HG03378 (cell line): ENCODE results near the gene HMGN5.
A peak's percentile ranks its signal among the peaks of the same experiment; 100 is the strongest.

Experiments used
- ATAC-seq: cut with Tn5 transposase; IDR thresholded peaks from one replicate; pipeline ENCODE4 v1.9.1; 2021; ENCODE audit warnings: mild to moderate bottlenecking, moderate library complexity; ENCODE audit not compliant: unreplicated experiment

Gene HMGN5

DNA sequence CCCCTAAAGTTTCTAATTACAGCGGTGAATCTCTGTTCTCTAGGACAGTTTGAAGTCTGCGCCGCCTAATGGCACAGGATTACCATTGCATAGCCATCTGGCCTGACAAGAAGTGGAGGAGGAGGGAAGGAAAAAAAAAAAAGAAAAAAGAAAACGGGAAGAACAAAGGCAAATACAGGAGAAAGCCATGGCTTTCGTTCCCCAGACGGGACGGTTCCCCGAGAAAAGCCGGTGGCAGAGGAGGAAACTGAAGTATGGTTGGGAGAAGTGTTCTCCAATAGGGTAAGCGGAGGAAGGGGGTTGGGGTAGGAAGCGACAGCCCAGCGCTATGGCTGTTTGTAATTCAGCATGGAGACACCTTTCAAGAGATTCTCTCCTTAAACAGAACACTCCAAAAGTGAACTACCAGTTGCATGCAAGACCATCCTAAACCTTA lies 80.8 kb downstream of the HMGN5 start:
- ATAC-seq = peak; percentile 65

DNA sequence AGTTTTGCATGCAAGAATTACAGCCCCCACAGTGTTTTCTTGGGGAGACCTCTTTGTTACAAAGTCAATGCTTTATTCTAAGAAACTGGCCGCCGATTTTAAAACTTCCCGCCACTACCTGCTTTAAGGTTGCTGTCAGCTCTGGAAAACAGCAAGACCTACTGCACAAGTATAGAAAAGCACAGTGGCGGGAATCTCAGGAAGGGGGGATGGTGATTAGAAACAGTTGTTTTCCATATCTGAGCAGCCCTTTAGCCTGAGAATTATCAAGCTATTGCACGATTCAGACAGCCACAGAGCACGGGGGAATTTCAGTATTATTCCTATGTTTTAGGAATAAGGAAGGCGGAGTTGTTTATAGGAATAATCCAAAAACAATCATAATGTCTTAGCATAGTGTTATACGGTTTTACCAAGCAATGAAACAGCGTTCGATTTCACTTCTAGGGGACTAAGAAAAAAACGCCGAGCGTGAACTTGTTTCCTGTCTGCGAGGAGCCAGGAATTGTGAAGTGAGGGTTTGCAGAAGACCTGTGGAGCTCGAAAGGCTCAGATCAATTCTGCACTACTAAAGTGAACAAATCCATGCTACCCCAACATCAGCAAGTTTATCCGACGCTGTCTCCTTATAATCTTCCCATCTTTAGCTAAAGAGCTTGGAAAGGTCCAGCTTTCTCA lies 81.3 kb downstream of the HMGN5 start:
- ATAC-seq = peak; percentile 30

DNA sequence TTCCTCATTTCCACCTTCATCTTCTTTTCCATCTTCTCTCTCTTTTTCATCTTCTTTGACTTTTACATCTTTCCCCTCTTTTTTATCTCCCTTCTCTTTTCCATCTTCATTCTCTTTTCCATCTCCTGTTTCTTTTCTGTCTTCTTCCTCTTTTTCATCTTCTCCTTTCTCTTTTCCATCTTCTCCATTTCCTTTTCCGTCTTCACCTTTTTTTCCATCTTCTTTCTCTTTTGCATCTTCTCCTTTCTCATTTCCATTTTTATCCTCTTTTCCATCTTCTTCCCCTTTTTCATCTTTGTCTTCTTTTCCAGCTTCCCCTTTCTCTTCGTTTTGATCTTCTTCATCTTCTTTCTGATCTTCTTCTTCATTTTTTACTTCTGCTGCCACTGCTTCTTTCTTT lies 87.0 kb downstream of the HMGN5 start:
- no peak for ATAC-seq

DNA sequence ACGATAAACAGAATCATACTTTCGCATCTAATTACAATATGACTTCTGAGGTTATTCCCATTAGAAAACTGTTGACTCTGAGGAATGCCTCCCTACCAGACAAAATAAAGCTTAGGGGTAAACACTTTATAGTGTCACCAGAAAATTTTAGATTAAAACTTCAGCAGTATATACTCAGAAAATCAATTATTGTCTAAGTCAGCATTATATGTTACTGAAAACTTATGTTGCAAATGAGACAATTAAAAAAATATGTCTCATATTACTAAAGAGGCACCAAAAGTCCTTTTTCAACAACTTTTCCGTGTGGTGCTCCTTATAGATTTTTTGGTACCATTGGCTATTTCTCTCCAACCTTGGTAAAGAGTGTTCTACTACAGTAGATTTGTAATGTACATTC lies 91.4 kb downstream of the HMGN5 start:
- no peak for ATAC-seq

DNA sequence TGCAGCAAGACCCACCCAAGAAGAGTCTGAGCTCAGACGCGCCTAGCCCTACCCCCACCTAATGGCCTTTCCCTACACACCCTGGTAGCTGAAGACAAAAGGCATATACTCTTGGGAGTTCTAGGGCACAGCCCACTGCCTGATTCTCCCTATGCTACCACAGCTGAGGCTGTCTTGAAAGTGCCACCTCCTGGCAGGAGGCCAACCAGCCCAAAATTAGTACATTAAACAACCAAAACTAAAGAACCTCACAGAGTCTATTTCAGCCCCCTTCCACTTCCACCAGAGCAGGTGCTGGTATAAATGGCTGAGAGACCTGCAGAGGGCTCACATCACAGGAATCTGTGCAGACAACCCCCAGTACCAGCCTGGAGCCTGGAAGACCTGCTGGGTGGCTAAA lies 119.1 kb downstream of the HMGN5 start:
- ATAC-seq = no peak
